ENCODE measurements around the gene KRT36. TPM values are rescaled to one million over a fixed set of nuclear protein-coding genes. Genes with fewer than 3 reads are reported as not detected.

Gene KRT36
- total RNA-seq, 1 donor from 2014 or later: not detected

DNA sequence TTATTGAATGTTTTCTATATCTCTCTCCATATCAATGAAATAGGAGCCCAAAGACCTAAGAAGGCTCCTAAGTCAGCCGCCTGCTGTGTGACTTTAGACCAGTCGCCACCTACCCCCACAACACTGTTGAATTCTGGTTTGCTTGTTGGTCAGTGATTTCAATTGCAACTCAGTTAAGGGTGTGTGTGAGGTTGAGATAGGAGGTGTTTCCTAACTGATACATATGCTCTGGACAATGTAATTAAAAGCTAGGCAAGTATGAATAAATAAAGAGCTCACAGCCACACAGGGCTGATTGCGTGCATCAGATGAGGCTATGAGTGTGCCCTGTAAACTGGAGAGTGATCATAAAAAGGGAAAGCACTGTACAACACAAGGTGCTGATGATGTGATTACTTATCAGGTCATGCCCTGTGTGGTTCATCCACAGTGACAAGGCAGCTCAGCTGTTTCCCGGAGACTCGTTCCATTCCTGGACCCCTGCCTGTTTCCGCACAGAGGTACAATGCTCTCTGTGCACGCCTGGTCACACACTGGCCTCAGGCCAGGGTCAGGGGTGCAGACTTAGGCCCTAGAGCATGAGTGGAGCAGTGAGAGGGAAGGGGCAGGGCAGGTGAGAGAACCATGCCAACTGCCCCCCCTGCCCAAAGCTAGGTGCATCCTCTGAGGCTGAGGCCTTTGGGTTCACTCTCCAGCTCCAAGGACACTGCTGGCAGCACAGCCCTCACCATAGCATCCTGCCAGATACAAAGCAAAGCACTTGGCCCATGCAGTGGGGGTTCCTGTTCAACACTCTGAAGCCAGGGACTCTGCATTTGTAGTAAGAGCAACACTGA is 5.5 kb downstream of the KRT36 start:
- no peak overlapping the region for H3K27ac Mint-ChIP-seq (ENCODE audit: unreplicated experiment)

DNA sequence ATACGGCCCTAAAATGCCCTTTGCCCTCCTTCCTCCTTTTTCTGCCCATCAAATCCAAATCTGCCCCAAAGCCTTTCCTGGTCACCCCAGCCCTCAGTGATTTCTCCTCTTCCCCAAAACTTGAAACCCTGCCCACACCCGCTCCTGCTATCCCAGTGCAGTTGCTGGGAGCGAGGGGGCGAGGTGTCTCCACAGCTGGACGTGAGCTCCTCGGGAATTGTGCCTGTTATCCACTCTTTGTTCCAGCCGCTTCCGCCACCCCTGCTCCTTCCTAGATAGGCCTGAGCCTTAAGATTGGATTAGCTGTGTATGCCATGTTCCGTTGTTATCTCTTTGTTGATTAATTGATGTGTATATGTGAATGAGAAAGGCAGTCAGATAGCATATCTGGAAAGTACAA is 6.2 kb downstream of the KRT36 start:
- Mint-ChIP-seq H3K27me3 (ENCODE audit: low read depth) (peaks cover 13% of the 10 kb centered on the region), H3K9me3 (ENCODE audit: low read depth) (no peaks in the 10 kb centered on the region), H3K4me3 (ENCODE audit: unreplicated experiment) (no peak overlapping the region), H3K36me3 (ENCODE audit: low read depth) (no peaks in the 10 kb centered on the region), H3K27ac (ENCODE audit: unreplicated experiment) (no peak overlapping the region), H3K4me1 (ENCODE audit: low read depth) (no peaks in the 10 kb centered on the region)
- TF ChIP-seq, protein P1, sequence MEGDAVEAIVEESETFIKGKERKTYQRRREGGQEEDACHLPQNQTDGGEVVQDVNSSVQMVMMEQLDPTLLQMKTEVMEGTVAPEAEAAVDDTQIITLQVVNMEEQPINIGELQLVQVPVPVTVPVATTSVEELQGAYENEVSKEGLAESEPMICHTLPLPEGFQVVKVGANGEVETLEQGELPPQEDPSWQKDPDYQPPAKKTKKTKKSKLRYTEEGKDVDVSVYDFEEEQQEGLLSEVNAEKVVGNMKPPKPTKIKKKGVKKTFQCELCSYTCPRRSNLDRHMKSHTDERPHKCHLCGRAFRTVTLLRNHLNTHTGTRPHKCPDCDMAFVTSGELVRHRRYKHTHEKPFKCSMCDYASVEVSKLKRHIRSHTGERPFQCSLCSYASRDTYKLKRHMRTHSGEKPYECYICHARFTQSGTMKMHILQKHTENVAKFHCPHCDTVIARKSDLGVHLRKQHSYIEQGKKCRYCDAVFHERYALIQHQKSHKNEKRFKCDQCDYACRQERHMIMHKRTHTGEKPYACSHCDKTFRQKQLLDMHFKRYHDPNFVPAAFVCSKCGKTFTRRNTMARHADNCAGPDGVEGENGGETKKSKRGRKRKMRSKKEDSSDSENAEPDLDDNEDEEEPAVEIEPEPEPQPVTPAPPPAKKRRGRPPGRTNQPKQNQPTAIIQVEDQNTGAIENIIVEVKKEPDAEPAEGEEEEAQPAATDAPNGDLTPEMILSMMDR (IDR thresholded peaks at IDR 0.05): no peak
- no peak for DNase-seq (ENCODE audit: low spot score)

More for the DNA sequence above, 5.5 kb downstream of the KRT36 start:
- no peaks in the 10 kb centered on the region for H3K9me3 Mint-ChIP-seq (ENCODE audit: low read depth)
- peaks cover 13% of the 10 kb centered on the region for H3K27me3 Mint-ChIP-seq (ENCODE audit: low read depth)
- TF ChIP-seq, protein P1 (IDR thresholded peaks at IDR 0.05): no peak
- no peaks in the 10 kb centered on the region for H3K36me3 Mint-ChIP-seq (ENCODE audit: low read depth)
- no peak for DNase-seq (ENCODE audit: low spot score)
- H3K4me3 Mint-ChIP-seq (ENCODE audit: unreplicated experiment): no peak overlapping the region
- H3K4me1 Mint-ChIP-seq (ENCODE audit: low read depth): no peaks in the 10 kb centered on the region

DNA sequence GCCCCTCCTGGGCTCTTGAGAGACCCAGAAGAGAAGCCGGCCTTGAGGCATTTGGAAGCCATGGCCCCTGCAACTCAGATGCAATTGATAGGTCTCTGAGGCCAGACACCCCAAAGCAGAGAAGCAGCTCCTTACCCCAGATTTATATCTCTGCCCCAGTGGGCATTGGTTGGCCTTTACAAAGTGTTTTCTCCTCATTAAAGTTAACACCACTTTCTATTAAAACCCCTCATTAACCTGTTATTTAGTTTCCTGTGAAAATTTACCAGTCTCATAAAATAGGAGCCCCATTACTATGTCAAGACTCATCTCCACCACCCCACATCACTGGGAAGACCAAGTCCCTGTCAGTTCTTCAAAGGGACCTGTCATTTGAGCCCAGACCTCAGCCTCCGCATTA is 8.7 kb downstream of the KRT36 start, which contains the start of gene KRT35:
Gene KRT35 (minus strand): TSS at position 116 of the 400 bp plus-strand sequence. CDS start 54 bp downstream, at position 62.
- no peaks in the 10 kb centered on the region for H3K9me3 Mint-ChIP-seq (ENCODE audit: low read depth)
- H3K27me3 Mint-ChIP-seq (ENCODE audit: low read depth): peaks cover 10% of the 10 kb centered on the region
- no peak within 1 kb of the TSS for H3K27ac Mint-ChIP-seq (ENCODE audit: unreplicated experiment)
- no peak within 1 kb of the TSS for H3K4me3 Mint-ChIP-seq (ENCODE audit: unreplicated experiment)
- no peaks in the 10 kb centered on the region for H3K36me3 Mint-ChIP-seq (ENCODE audit: low read depth)
- TF ChIP-seq, protein P1 (IDR thresholded peaks at IDR 0.05): no peak
- no peaks in the 10 kb centered on the region for H3K4me1 Mint-ChIP-seq (ENCODE audit: low read depth)
- no peak for DNase-seq (ENCODE audit: low spot score)

DNA sequence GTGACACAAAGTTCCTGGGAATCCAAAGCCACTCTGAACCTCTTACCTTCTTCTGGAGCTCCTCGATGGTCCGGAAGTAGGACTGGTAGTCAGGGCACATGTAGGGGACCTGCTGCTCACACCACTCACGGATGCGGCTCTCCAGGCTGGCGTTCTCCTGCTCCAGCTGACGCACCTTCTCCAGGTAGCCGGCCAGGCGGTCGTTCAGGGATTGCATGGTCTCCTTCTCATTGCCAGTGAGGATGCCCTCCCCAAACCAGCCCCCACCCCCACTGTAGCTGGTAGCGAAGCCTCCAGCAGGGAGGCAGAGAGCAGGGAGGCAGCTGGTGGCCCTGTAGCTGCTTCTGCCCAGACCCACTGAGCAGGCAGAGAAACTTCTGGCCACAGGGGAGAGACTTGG is 9.1 kb downstream of the KRT36 start:
- no peaks in the 10 kb centered on the region for H3K36me3 Mint-ChIP-seq (ENCODE audit: low read depth)
- peaks cover 10% of the 10 kb centered on the region for H3K27me3 Mint-ChIP-seq (ENCODE audit: low read depth)
- no peaks in the 10 kb centered on the region for H3K4me1 Mint-ChIP-seq (ENCODE audit: low read depth)
- no peak for DNase-seq (ENCODE audit: low spot score)
- H3K27ac Mint-ChIP-seq (ENCODE audit: unreplicated experiment): no peak overlapping the region
- no peak overlapping the region for H3K4me3 Mint-ChIP-seq (ENCODE audit: unreplicated experiment)
- TF ChIP-seq, protein P1 (IDR thresholded peaks at IDR 0.05): no peak
- no peaks in the 10 kb centered on the region for H3K9me3 Mint-ChIP-seq (ENCODE audit: low read depth)

DNA sequence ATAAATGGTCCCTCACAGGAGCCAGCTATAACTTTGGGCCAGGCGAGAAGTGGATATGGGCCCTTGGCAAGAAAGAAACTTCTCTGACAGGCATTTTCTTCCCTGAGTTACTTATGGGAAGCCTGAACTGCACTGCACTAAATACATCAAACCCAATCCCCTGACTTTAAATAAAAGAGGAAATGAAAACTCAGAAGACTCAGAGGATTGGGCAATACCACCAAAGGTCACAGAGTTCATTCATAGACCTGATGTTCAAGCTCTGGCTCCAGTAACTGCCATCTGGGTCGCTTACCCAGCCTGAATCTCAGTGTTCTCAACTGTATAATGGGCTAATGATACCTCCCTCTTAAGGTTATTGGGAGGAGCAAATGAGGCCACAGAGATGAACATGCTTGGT is 9.6 kb downstream of the KRT36 start:
- peaks cover 10% of the 10 kb centered on the region for H3K27me3 Mint-ChIP-seq (ENCODE audit: low read depth)
- H3K9me3 Mint-ChIP-seq (ENCODE audit: low read depth): no peaks in the 10 kb centered on the region
- no peak overlapping the region for H3K27ac Mint-ChIP-seq (ENCODE audit: unreplicated experiment)
- H3K4me3 Mint-ChIP-seq (ENCODE audit: unreplicated experiment): no peak overlapping the region
- no peaks in the 10 kb centered on the region for H3K36me3 Mint-ChIP-seq (ENCODE audit: low read depth)
- no peaks in the 10 kb centered on the region for H3K4me1 Mint-ChIP-seq (ENCODE audit: low read depth)
- DNase-seq (ENCODE audit: low spot score): no peak
- TF ChIP-seq, protein P1 (IDR thresholded peaks at IDR 0.05): no peak

Data from chondrocyte (in vitro differentiated cells).